Muscle of arm (tissue), 14 donors: ENCODE data around the gene CLCN5. TPM values are rescaled to one million over a fixed set of nuclear protein-coding genes. Genes with fewer than 3 reads are reported as not detected.

Experiments
- DNase-seq: peaks from one replicate; pipeline ENCODE4 v3.0.0-alpha.2; 2013
- long read RNA-seq, 11 donors: transcript quantifications; one replicate each; lab custom pipeline, GENCODE V29; 2026
- polyA plus RNA-seq, 12 donors: library from polyadenylated mRNA; unstranded; fragments of 120-200 nt; gene quantifications; one replicate each; pipeline ENCODE4 v1.2.1, GENCODE V29; 2013; ENCODE audit not compliant: insufficient read length in 12 of 12

CLCN5 gene
- polyA plus RNA-seq, result 100 to 1,000 TPM in 6 of 12 donors, 10 to 100 TPM in 5, not detected in 1; 46.6 to 139 (median 100) TPM
- long read RNA-seq, donor 1, partial matches to known transcripts, result 0 of 1 reads
- long read RNA-seq, donor 1, other reads (novel, unspliced or antisense), result 0 of 1 reads
- long read RNA-seq, donor 2, full-length matches to known transcripts, result 8 of 34 reads
- long read RNA-seq, donor 2, partial matches to known transcripts, result 26 of 34 reads
- long read RNA-seq, donor 2, other reads (novel, unspliced or antisense), result 0 of 34 reads
- long read RNA-seq, donor 3, full-length matches to known transcripts, result 2 of 2 reads
- long read RNA-seq, donor 3, partial matches to known transcripts, result 0 of 2 reads
- long read RNA-seq, donor 3, other reads (novel, unspliced or antisense), result 0 of 2 reads
- long read RNA-seq, donor 4, partial matches to known transcripts, result 0 of 2 reads
- long read RNA-seq, donor 4, other reads (novel, unspliced or antisense), result 0 of 2 reads
- long read RNA-seq, donor 5, full-length matches to known transcripts, result 7 of 12 reads
- long read RNA-seq, donor 5, partial matches to known transcripts, result 5 of 12 reads
- long read RNA-seq, donor 5, other reads (novel, unspliced or antisense), result 0 of 12 reads
- long read RNA-seq, donor 6, partial matches to known transcripts, result 0 of 3 reads
- long read RNA-seq, donor 6, other reads (novel, unspliced or antisense), result 0 of 3 reads
- long read RNA-seq, donor 7, full-length matches to known transcripts, result 5 of 17 reads
- long read RNA-seq, donor 7, partial matches to known transcripts, result 12 of 17 reads
- long read RNA-seq, donor 7, other reads (novel, unspliced or antisense), result 0 of 17 reads
- long read RNA-seq, donor 8, full-length matches to known transcripts, result 6 of 31 reads
- long read RNA-seq, donor 8, partial matches to known transcripts, result 25 of 31 reads
- long read RNA-seq, donor 8, other reads (novel, unspliced or antisense), result 0 of 31 reads
- long read RNA-seq, donor 9, result 0 reads
- long read RNA-seq, donor 10, full-length matches to known transcripts, result 4 of 18 reads
- long read RNA-seq, donor 10, partial matches to known transcripts, result 14 of 18 reads
- long read RNA-seq, donor 10, other reads (novel, unspliced or antisense), result 0 of 18 reads
- long read RNA-seq, donor 11, full-length matches to known transcripts, result 3 of 3 reads
- long read RNA-seq, donor 11, partial matches to known transcripts, result 0 of 3 reads
- long read RNA-seq, donor 11, other reads (novel, unspliced or antisense), result 0 of 3 reads

DNA sequence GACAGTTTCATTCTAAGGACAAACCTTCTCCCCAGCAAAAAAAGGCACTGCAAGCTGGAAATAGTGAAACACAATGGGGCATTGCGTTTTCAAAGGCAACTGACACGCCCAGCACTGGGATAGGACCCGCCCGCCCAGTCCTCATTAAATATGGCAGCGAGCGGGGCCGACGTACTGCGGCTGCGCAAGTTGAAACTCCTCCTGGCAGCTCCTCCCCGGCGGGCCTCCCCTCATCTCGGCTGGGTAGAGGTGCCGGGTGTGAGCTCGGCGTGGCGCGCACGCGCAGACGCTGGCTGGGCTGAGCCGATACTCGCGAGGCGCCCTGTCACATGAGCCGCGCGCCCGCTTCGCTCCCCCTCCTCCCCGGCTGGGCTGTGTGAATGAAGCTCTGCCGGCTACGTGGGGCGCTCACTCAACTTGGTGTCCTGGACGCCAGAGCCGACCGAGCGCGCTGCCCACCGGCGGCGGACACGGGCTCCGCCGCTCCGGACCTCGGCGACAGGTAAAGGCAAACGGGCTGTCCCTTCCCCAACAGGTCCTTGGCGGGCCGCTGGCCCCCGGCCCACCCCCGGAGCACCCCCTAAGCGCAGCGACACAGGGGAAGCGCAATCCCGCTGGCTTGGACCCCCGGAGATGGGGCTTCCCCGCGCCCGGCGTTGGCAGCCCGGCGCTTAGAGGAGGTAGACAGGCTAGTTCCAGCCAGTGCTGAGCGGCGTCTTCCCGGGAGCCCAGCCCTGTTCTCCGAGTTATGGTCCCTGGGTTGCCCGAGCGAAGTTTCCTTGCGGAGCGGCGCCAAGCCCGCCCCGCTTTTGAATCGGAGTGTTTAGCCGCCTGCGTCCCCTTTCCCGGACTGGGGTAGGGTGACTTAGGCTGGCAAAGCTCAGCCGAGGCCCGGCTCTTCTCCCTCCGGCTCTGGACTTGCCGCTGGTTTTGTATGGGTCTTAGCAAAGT, at the start of gene CLCN5:
CLCN5 (plus strand) TSS at position 306 of the 951 bp plus-strand sequence. CDS start 2,703 bp downstream, outside the sequence.
- DNase-seq, result peak; percentile 95

GRCh38 chrX:49876750-49877149, 45.6 kb upstream of the CLCN5 start:
- peak; percentile 23 for DNase-seq

GRCh38 chrX:49877397-49878101, 44.8 kb upstream of the CLCN5 start:
- no peak for DNase-seq

DNA sequence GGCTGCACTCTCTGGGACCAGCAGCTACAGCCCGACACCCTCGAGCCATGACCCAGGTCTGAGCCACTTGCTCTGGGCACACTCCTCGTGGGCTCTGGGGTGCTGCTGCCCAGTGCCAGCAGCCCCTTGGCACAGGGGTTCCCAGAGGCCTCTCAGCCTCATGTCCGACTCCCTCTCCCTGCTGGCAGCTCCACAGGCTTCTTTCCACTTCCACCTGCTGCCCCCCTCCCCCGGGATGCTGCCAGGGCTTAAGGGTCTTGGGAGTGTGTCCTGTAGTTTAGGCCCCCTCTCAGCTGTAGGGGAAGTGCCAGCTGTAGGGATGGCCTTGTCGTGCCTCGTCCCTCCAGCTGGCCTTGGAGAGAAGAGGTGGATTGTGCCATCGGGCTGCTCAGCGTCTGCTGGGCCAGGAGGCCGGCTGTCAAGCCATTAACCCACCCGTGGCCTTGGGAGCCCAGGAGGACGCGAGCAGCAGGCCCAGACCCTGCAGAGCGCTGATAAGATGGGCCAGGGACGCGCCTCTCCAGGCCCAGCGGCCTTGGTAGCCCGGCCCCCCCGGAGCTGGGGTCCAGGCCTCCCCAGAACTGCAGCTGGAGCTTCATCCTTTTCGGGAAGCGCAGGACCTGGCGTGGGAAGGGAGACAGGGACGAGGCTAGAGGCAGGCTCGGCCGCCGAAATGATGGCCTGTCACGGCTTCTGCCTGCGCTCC, 44.1 kb upstream of the CLCN5 start:
- no peak for DNase-seq

DNA sequence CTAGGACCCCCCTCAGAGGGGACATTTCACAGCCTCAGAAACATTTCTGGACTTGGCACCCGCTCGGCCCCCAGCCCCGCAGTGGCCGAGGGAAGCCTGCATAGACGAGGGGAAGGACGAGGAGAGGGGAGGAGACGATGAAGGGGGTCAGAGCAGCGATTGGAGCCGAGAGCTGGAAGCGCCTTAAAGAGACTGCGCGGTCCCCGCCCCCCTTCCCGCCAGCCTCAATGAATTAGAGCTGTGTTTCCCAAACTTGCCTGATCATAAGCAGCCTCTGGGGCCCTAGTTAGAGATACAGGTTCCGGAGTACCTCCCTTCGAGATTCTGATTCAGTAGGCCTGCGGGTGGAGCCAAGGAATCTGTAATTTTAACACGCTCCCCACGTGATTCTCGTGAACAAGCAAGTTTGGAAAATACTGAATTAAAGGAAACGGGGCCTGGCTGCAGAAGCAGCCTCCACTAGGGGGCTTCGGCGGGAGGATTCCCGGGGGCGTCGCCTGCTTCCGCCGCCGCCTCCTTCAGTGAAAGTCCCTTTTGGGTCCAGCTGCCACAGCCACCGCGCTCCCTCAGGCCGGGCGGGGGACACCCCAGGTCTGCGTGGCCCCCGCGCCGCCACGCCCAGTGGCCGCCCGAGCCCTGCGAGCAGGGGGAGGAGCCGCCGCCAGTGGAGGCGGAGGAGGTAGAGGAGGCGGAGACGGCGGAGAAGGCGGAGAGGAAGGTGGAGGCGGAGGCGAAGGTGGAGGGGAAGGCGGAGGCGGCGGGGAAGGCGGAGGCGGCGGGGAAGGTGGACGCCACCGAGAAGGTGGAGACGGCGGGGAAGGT, 43.4 kb upstream of the CLCN5 start, which contains the start of gene USP27X:
USP27X (plus strand) TSS at position 651 of the 822 bp plus-strand sequence. CDS start 824 bp downstream, outside the sequence.
- peak; percentile 70 for DNase-seq

- DNase-seq, result no peak
Measured at GRCh38 chrX:49879656-49880277, 42.6 kb upstream of the CLCN5 start.

DNA sequence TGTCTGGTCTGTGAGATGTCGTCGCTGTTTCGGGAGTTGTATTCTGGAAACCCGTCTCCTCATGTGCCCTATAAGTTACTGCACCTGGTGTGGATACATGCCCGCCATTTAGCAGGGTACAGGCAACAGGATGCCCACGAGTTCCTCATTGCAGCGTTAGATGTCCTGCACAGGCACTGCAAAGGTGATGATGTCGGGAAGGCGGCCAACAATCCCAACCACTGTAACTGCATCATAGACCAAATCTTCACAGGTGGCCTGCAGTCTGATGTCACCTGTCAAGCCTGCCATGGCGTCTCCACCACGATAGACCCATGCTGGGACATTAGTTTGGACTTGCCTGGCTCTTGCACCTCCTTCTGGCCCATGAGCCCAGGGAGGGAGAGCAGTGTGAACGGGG, 41.7 kb upstream of the CLCN5 start:
- DNase-seq, result no peak

- no peak for DNase-seq
Measured at GRCh38 chrX:49884290-49884862, 38.0 kb upstream of the CLCN5 start.

GRCh38 chrX:49892542-49892941, 29.9 kb upstream of the CLCN5 start:
- DNase-seq, result no peak

DNA sequence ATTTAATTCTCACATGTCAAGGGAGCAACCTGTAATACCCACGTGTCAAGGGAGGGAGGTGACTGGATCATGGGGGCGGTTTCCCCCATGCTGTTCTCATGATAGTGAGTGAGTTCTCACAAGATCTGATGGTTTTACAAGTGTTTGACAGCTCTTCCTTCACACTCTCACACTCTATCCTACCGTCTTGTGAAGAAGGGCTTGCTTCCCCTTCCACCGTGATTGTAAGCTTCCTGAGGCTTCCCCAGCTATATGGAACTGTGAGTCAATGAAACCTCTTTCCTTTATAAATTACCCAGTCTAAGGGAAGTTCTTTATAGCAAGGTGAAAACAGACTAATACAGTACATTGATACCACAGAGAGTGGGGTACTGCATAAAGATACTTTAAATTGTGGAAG, 25.4 kb upstream of the CLCN5 start:
- DNase-seq, result no peak

GRCh38 chrX:49901048-49901447, 21.3 kb upstream of the CLCN5 start:
- DNase-seq, result no peak

DNA sequence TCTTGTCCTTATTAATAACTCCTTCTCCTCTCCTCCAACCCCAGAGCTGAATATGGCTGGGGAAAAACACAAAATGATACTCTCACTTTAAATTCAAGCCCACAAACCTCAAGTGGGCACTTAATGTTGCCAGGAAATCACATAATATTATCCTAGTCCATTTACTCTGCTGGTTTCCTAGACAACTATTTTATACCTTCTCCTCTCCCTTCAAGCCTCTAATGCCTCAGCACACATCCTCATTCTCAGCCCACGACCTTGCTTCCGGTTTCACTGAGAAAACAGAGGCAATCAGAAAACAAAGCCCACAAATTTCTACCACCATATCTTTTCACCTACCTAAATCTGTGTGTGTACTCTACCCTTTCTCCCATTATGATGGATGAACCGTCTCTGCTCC, 12.1 kb upstream of the CLCN5 start:
- DNase-seq, result no peak

- no peak for DNase-seq
Measured at GRCh38 chrX:49912086-49912485, 10.3 kb upstream of the CLCN5 start.

GRCh38 chrX:49912861-49913260, 9.5 kb upstream of the CLCN5 start:
- no peak for DNase-seq

DNA sequence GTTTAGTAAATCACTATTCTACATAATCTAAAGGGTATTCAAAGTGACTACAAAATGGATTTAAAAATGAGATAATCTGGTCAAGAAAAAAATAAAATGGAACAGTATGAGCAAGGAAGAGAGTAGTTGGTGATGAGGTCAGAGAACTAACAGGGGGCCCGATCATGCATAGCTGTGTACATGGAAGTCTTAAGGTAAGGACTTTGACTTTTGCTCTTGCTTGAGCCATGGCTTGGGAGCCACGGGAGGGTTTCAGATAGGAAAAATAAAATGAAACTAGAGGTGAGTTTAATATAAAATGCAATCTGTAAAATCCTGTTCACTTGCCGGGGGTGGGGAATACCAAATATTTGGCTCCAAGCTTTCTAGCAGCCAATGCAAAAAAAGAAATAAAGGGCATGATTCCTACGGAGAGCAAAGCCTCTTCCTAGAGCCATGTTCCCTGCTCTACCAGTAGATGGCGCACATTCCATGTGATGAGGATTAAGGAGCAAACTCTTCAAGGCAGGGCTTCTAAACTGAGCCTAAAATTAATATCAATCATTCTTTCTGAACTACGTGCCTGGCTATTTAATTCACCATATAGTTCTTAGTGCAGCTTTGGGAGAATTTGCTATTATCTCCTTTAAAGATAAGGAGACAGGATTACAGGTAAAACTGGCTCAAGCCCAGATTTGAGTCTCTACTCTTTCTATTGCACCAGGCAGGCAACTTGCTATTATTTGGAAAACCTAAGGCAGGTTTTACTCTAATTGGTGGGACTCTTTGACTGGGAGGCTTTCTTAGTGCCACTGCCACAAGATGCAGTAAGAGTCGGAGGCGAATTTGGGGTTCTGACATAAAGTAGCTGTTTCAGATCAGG, 6.8 kb upstream of the CLCN5 start:
- DNase-seq, result peak; percentile 58

GRCh38 chrX:49919617-49920016, 2.8 kb upstream of the CLCN5 start:
- DNase-seq, result no peak
